NCI-H524 (cell line): ENCODE results near the gene PPARA.

Experiments used
- DNase-seq, 2 experiments: peaks; one replicate each; lab custom pipeline; 2025; lab: John Stamatoyannopoulos, UW

The PPARA gene

GRCh38 chr22:46142548-46143490, 7.5 kb upstream of the PPARA start:
- DNase-seq, result peak in 1 of 2 experiments; percentile 14

GRCh38 chr22:46143491-46144147, 6.7 kb upstream of the PPARA start:
- no peak for DNase-seq

GRCh38 chr22:46145361-46145851, 4.9 kb upstream of the PPARA start:
- no peak for DNase-seq

- DNase-seq, result no peak
Observed at GRCh38 chr22:46145896-46146295, 4.4 kb upstream of the PPARA start.

- DNase-seq, result no peak
Observed at GRCh38 chr22:46146329-46146728, 4.0 kb upstream of the PPARA start.

- no peak for DNase-seq
Observed at GRCh38 chr22:46147061-46147460, 3.3 kb upstream of the PPARA start.

- DNase-seq, result no peak
Observed at GRCh38 chr22:46147471-46148267, 2.7 kb upstream of the PPARA start.

GRCh38 chr22:46148336-46148735, 2.0 kb upstream of the PPARA start:
- DNase-seq, result no peak

GRCh38 chr22:46148816-46149511, 1.4 kb upstream of the PPARA start:
- DNase-seq, result no peak

GRCh38 chr22:46149512-46150033, 753 bp upstream of the PPARA start:
- peak; percentile 66 to 72 for DNase-seq

GRCh38 chr22:46150655-46151477, 540 bp downstream of the PPARA start:
- DNase-seq, result peak in 1 of 2 experiments; percentile 37

GRCh38 chr22:46153930-46154329, 3.6 kb downstream of the PPARA start:
- no peak for DNase-seq

- no peak for DNase-seq
Observed at GRCh38 chr22:46156031-46156430, 5.7 kb downstream of the PPARA start.

- no peak for DNase-seq
Observed at GRCh38 chr22:46158283-46158682, 8.0 kb downstream of the PPARA start.

- no peak for DNase-seq
Observed at GRCh38 chr22:46159212-46159611, 8.9 kb downstream of the PPARA start.

GRCh38 chr22:46159777-46160176, 9.5 kb downstream of the PPARA start:
- DNase-seq, result no peak

- no peak for DNase-seq
Observed at GRCh38 chr22:46162285-46162684, 12.0 kb downstream of the PPARA start.

GRCh38 chr22:46162771-46163556, 12.6 kb downstream of the PPARA start:
- DNase-seq, result no peak

GRCh38 chr22:46163557-46163888, 13.2 kb downstream of the PPARA start:
- no peak for DNase-seq

GRCh38 chr22:46165977-46166376, 15.7 kb downstream of the PPARA start:
- DNase-seq, result peak; percentile 88 to 95
